HG02623 (cell line): ENCODE measurements around the gene CHST3.
"Not testable (repeated sequence)": the region's sequence is repeated elsewhere in the genome, so short reads cannot be mapped to it uniquely, and the experiment has no call there.

ENCODE experiments used
- ATAC-seq: cut with Tn5 transposase; IDR thresholded peaks from one replicate; pipeline ENCODE4 v1.9.1; 2021; ENCODE audit warnings: moderate library complexity; ENCODE audit not compliant: unreplicated experiment

CHST3 gene, protein sequence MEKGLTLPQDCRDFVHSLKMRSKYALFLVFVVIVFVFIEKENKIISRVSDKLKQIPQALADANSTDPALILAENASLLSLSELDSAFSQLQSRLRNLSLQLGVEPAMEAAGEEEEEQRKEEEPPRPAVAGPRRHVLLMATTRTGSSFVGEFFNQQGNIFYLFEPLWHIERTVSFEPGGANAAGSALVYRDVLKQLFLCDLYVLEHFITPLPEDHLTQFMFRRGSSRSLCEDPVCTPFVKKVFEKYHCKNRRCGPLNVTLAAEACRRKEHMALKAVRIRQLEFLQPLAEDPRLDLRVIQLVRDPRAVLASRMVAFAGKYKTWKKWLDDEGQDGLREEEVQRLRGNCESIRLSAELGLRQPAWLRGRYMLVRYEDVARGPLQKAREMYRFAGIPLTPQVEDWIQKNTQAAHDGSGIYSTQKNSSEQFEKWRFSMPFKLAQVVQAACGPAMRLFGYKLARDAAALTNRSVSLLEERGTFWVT

DNA sequence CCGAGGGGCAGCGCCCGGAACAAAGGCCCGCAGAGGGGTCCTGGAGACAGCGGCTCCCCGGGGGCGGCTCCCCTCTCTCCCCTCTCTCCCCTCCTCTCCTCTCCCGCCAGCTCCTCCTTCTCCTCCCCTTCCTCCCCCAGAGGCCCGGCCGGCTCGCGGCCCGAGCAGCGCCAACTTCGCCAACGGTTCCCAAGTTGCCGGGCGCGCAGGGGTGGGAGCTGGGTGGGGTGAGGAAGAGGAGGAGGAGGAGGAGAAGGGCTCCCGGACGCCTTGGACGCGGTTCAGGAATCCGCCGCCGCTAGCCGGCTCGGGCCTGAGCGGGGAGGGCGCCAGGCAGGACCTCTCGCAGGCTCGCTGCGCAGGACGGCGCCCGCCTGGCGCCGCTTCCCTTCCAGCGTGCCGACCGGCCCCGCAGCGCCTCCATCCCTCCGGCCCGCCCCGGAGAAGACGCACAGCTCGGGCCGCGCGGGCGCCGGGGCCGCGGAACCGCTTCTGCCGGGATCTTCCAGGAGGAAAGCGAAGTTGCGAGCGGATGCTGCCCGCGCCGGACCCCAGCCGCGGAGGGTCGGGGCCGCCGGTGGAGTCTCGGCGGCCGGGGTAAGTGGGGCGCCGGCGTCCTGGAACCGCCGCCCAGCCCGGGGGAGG is at the start of gene CHST3:
TSS of gene CHST3 (plus strand) at position 298 of the 645 bp plus-strand sequence. CDS start 41,448 bp downstream, outside the sequence.
- no peak for ATAC-seq

DNA sequence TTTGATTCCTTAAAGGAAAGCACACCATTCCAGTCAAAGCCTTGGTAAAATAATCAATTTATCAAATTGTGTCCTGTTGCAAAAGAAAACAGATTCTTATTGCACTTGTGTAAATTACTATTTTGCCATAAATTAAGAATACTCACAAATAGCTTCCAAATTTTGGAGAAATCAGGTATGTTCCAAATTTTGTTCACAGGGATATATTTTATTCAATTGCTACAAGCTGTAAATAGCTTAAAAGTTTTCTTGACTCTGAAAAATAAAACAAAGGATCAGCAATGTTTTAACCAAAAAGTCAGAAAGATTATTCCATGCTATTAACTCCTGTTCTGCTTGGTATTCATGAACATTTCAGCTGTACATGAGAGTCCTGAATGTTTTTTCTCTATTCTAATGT is 47.4 kb upstream of the CHST3 start:
- ATAC-seq, result no peak

DNA sequence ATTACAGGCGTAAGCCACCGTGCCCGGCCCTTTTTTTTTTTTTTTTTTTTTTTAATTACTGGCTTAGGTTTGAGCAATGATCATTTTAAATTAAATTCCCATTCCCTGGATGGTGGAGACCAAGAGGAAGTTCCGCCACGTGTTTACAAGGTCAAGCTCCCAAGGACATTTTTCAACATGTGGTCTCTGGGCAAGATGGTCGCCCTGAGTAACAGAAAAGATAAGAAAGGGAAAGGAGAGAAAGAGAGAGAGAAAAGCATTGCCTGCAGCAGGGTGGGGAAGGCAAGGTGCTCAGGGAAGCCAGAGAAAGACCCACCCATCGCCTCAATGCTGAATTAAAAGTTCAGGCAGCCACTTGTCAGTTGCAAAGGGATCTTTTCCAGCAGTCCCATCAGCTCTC is 45.2 kb upstream of the CHST3 start:
- ATAC-seq, result no peak

DNA sequence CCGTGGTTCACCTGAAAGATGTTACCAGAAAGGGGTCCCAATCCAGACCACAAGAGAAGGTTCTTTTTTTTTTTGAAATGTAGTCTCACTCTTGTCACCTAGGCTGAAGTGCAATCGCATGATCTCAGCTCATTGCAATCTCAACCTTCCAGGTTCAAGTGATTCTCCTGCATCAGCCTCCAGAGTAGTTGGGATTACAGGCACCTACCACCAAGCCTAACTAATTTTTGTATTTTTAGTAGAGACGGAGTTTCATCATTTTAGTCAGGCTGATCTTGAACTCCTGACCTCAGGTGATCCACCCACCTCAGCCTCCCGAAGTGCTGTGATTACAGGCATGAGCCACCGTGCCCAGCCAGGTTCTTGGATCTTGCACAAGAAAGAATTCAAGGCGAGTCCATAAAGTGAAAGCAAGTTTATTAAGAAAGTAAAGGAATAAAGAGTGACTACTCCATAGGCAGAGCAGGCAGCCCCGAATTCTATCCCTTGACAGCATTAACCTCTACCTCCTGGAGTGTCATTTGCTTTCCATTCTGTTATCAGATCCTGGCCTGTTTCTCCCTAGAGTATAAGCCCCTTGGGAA is 44.1 kb upstream of the CHST3 start:
- ATAC-seq, result not testable (repeated sequence)

DNA sequence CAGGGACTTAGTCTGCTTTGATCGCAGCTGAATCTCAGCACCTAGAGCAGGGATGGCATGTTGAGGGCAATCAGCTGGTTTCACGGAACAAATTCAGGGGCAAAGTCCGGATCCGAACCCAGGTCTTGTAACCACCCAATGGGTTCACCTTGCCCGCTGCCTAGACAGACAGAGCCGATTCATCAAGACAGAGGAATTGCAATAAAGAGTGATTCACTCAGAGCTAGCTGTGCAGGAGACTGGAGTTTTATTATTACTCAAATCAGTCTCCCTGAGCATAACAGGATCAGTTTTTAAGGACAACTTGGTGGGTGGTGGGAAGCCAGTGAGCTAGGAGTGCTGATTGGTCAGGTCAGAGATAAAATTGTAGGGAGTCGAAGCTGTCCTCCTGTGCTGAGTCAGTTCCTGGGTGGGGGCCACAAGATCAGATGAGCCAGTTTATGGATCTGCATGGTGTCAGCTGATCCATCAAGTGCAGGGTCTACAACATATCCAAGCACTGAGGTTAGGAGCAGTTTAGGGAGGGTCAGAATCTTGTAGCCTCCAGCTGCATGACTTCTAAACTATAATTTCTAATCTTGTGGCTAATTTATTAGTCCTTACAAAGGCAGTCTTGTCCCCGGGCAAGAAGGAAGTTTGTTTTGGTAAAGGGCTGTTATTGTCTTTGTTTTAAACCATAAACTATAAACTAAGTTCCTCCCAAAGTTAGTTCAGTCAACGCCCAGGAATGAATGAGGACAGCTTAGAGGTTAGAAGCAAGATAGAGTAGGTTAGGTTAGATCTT is 43.5 kb upstream of the CHST3 start:
- ATAC-seq, result no peak

DNA sequence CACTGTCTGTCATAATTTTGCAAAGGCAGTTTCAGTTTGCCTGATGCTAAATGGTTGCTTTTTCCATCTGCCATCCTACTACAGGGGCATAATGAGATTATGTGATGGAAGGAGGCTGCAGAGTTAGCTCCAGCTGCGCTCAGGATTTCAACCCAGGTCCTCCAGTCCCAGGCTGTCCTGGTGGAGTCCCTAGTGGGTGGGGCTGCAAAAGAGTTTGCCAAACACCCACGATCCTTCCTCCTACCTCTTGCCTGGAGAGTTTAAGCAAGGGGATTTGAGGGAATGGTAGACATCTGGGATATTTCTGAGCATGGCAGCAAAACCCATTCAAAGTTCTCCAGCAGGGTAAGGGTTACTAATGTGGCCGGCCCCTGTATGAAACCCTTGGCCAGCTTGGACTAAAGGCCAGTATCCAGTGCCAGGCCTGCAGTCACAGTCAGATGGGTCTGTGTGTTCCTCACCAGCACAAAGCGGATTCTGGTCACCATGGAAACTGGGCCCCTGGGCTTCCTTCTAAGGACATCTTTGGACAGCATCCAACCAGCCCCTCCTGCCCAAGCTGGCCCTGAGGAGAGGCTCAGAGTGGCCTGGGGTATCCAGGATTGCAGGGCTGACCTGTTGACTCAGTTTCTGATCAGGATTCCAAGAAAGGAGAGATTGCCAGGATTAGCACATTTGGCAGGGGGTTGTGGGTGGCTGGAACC is 42.7 kb upstream of the CHST3 start:
- ATAC-seq, result no peak

DNA sequence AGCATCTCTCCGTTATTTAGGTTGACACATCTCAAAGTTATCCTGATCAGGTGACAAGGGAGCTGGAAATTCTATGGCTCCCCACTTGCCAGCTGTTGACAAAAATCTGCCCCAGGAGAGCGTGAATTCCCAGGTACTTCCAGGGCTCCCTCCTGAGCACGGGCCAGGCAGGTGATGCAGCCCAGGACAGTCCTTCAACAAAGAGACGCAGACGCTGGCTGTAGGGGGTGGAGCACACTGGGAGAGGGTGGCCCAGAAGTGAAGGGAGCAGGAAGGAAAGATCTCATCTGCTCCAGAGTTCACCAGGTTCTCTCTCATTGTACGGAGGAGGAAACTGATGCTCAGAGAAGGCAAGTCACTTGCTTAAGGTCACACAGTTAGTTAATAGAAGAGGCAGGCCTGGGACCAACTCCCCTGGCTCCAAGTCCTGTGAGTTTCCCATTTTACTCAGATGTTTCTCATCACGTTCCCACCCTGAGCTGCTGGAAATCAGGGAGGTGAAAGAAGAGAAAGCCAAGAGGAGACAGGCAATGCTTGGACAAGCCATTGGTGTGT is 41.0 kb upstream of the CHST3 start:
- ATAC-seq, result no peak

DNA sequence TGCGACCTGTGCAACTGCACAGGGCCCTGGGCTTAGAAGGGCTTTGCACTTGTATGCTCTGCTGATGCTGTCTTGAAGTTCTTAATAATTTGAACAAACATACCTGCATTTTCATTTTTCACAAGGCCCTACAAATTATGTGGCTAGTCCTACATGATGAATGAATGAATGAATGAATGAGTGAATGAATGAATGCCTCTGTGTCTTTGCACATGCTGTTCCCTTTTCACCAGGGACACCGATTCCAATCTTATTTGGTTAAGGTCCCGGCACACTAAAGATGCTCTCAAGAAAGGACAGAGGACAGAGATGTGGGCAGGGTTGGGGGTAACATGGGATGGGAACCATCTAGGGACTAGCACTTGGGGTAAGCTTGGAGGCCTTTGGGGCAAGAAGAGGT is 39.4 kb upstream of the CHST3 start:
- ATAC-seq, result no peak

DNA sequence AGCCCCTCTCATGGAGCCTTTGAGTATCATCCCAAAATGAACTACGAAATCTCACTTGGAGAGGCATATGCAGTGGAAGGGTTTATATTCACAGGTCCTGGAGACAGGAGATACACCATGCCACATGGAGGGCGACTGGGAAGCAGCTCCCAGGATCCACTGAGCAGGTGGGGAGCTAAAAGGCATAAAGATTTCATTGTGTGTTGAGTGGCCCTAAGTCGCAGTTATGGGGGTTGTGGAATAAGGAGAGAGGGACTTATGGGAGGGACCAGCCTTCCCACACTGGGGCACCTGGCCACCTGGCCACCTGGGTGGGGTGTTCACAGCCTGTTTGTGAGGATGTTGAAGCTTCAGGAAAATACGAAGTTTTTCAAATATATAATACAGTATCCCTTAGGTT is 37.0 kb upstream of the CHST3 start:
- ATAC-seq, result no peak

DNA sequence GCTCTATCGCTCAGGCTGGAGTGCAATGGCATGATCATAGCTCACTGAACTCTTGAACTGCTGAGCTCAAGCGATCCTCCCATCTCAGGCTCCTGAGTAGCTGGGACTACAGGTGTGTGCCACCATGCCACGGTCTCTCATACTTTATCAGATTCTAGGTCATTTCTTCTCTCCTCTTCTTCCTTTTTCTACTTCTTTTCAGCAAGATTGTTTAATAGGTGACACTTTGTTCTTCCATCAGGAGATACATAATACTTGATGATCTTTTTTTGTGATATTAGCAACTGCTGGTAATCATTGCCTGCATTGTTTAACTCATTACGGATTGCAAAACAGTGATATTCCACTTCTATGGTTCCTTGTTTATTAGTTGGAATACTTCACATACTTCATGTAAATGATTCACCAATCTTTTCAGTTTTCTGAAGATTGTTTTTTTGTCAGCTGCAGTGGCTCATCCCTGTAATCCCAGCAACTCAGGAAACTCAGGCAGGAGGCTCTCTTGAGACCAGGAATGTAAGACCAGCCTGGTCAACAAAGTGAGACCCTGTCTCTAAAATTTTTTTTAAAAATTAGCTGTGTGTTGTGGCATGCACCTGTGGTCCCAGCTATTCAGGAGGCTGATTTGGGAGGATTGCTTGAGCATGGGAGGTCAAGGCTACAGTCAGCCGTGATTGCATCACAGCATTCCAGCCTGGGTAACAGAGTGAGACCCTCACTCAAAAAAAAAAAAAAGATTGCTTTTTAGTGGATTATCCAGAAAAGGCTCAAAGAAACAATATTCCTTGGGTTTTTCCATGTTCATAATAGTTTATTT is 36.2 kb upstream of the CHST3 start:
- ATAC-seq, result no peak

DNA sequence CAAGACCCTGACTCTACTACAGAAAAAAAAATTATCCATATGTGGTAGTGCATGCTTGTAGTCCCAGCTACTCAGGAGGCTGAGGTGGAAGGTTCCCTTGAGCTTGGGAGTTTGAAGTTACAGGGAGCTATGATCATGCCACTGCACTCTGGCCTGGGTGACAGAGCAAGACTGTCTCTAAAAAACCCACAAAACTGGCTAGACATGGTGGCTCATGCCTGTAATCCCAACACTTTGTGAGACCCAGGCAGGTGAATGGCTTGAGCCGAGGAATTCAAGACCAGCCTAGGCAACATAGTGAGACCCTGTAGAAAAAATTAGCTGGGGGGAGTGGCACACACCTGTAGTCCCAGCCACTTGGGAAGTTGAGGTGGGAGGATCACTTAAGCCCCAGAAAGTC is 32.9 kb upstream of the CHST3 start:
- ATAC-seq, result no peak

DNA sequence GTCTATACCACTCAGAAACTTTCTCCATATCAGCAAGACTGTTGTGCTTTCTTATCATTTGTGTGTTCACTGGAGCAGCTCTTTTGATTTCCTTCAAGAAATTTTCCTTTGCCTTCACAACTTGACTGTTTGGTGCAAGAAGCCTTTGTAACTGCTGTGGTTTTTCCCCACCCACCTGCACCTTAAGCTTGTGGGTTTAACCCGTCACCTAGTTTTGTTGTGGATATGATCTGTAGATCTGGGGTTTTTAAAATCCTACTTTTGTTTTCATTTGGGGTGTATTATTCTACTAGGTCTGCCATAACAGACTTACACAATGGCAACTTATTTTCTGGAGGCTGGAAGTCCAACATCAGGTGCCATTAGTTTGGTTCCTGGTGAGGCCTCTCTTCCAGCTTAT is 30.5 kb upstream of the CHST3 start:
- no peak for ATAC-seq

DNA sequence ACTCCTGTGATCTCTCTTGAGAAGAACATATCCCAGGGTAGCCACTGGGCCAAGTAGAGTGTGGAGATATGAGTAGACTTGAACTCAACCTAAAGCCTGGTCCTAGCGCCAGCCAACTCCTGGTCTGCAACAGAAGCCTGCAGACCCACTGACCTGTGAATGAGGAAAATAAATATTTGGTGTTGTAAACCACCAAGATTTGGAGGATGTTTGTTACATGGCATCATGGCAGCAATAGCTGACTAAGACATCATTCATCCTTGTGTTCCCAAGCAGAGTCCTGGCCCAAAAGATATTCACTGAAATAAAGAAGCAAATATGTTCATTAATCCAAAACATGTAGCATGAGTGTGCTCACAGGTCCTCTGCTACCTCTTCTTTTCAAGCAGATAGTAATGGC is 26.0 kb upstream of the CHST3 start:
- no peak for ATAC-seq

DNA sequence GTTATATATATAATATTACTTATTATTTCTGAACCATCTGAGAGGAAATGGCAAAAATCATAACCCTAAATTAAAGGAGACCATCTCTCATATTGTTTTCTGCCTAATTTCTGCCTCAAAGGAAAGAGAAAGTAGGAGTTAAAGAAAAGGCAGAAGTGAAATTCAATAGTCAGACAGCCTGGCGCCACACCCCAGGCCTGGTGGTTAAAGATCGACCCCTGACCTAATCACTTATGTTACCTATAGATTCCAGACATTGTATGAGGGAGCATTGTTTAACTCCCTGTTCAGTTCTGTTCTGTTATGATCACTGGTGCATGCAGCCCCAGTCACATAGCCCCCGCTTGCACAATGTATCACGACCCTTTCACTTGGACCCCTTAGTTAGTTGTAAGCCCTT is 24.9 kb upstream of the CHST3 start:
- no peak for ATAC-seq

DNA sequence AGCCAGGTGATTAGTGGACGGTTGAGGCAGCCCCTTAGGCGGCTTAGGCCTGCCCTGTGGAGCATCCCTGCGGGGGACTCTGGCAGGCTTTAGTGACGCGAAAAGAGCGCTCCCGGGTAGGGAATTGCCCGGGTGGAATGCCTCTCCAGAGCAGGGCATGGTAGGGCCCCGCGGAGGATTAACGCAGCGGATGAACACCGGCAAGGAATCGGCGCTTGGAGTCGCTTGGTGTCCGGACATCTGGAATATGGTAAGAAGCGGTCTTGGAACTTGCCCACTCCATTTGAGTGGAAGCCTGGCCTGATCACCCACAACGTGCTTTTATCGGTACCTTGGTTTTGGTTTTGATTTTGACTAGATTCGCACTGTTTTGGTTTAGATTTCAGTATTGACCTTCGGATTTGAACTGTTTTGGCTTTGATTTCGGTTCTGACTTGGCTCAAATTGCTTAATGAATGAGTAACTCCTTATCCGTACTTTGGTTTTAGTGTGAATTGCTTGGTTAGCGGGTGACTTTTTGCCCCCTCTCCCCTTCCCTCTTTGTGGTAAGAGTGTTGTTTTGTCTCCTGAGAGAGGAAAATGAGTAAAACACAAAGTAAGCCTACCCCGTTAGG is 24.2 kb upstream of the CHST3 start:
- no peak for ATAC-seq

DNA sequence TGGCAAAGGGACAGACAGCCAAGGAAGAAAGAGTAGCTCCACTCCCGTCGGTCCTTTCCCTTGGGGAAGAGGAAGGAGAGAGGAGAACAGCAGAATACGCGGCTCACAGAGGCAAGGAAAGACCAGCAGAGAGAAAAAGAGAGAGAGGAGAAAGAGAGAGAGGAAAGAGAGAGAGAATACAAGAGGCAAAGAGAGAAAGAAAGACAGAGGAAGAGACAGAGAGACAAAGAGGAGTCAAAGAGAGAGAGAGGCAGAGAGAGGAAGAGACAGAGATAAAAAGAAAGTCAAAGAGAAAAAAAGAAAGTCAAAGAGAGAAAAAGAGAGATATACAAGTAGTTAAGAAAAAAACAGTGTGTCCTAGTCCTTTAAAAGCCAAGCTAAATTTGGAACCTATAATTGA is 23.4 kb upstream of the CHST3 start:
- ATAC-seq, result no peak

DNA sequence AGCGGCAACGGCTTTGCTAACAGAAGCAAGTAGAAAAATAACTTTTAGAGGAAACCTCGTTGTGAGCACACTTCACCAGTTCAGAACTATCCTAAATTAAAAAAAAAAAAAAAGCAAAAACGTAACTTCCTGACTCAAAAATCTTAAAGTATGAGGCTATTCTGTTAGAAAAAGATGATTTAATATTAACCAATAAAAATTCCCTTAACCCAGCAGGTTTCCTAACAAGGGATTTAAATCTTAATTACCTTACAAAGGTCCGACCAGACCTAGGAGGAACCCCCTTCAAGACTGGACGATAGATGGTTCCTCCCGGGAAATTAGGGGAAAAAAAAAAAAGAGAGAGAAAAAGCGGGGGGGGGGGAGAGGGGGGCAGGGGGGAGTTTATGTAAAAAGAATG is 22.9 kb upstream of the CHST3 start:
- ATAC-seq, result no peak

DNA sequence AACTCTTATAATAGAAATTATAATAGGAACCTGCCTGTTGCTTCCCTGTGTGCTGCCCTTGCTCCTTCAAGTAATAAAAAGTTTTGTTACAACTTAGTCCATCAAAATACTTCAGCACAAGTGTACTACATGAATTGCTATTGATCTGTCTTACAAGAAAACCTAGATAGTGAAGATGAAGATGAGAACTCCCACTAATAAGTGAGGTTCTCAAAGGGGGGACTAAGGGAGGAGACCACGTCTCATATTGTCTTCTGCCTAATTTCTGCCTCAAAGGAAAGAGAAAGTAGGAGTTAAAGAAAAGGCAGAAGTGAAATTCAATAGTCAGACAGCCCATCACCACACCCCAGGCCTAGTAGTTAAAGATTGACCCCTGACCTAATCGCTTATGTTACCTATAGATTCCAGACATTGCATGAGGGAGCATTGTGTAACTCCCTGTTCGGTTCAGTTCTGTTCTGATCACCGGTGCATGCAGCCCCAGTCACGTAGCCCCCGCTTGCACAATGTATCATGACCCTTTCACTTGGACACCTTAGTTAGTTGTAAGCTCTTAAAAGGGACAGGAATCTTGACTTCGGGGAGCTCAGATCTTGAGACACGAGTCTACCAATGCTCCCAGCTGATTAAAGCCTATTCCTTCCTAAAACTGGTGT is 18.2 kb upstream of the CHST3 start:
- ATAC-seq, result no peak

DNA sequence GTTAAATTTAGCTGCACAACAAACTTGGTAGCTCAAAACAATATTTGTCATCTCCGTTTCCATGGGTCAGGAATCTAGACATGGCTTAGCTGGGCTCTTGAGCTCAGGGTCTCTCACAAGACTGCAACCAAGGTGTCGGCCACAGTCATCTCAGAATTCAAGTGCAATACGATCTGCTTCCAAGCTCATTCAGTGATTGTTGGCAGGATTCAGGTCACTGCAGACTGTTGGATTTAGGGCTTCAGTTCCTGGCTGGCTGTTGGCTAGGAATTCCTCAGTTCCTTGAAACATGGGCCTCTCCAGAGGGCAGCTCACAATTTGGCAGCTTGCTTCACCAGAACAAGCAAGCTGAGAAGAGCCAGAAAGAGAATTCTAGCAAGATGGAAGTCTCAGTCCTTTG is 17.5 kb upstream of the CHST3 start:
- no peak for ATAC-seq
